H9 (cell line): Measurements from ENCODE around the gene SCD5. TPM values are rescaled to one million over a fixed set of nuclear protein-coding genes. Genes with fewer than 3 reads are reported as not detected.

ENCODE experiments used
- DNase-seq: peaks from one replicate; pipeline ENCODE4 v3.0.0-alpha.2; 2017
- H2AFZ ChIP-seq: one replicate; pipeline ENCODE4 v1.6.1; 2013; ENCODE audit warnings: mild to moderate bottlenecking, low read length, control low read depth, moderate library complexity
- H2AK5ac ChIP-seq: 2 replicates; pipeline ENCODE4 v1.6.1; 2013; ENCODE audit warnings: low read length, control low read depth, mixed read lengths; ENCODE audit not compliant: insufficient read length
- H2BK120ac ChIP-seq: one replicate; pipeline ENCODE4 v1.6.1; 2013; ENCODE audit warnings: low read depth, mild to moderate bottlenecking, low read length, control low read depth, inconsistent platforms; ENCODE audit not compliant: poor library complexity, severe bottlenecking
- H2BK12ac ChIP-seq: 2 replicates; pipeline ENCODE4 v1.6.1; 2013; ENCODE audit warnings: low read length, control low read depth, mixed read lengths, low read depth; ENCODE audit not compliant: insufficient read length
- H2BK15ac ChIP-seq: 2 replicates; pipeline ENCODE4 v1.6.1; 2013; ENCODE audit warnings: low read depth, low read length, control low read depth
- H2BK20ac ChIP-seq: one replicate; pipeline ENCODE4 v1.6.1; 2013; ENCODE audit warnings: low read depth, mild to moderate bottlenecking, low read length, control low read depth, inconsistent platforms; ENCODE audit not compliant: poor library complexity, severe bottlenecking
- H2BK5ac ChIP-seq: 2 replicates; pipeline ENCODE4 v1.6.1; 2013; ENCODE audit warnings: low read length, control low read depth, mixed read lengths; ENCODE audit not compliant: insufficient read length
- H3K14ac ChIP-seq: 2 replicates; pipeline ENCODE4 v1.6.1; 2013; ENCODE audit warnings: low read length, control low read depth; ENCODE audit not compliant: insufficient read depth
- H3K18ac ChIP-seq: 2 replicates; pipeline ENCODE4 v1.6.1; 2013; ENCODE audit warnings: low read depth, mild to moderate bottlenecking, mixed read lengths, low read length, control low read depth; ENCODE audit not compliant: insufficient read length
- H3K23ac ChIP-seq: 2 replicates; pipeline ENCODE4 v1.6.1; 2013; ENCODE audit warnings: low read length, control low read depth, mixed read lengths, low read depth; ENCODE audit not compliant: insufficient read length
- H3K23me2 ChIP-seq: 2 replicates; pipeline ENCODE4 v1.6.1; 2013; ENCODE audit warnings: low read depth, mild to moderate bottlenecking, mixed read lengths, low read length, control low read depth; ENCODE audit not compliant: insufficient read length, poor library complexity, severe bottlenecking
- H3K27ac ChIP-seq: 2 replicates; pipeline ENCODE4 v1.5.1; 2013; ENCODE audit warnings: low read length, control low read depth, mixed read lengths, low read depth; ENCODE audit not compliant: insufficient read length
- H3K27me3 ChIP-seq: 2 replicates; pipeline ENCODE4 v1.6.1; 2013; ENCODE audit warnings: low read length, control low read depth, inconsistent platforms; ENCODE audit not compliant: insufficient read depth
- H3K4ac ChIP-seq: 2 replicates; pipeline ENCODE4 v1.6.1; 2013; ENCODE audit warnings: low read depth, mild to moderate bottlenecking, control low read depth, inconsistent platforms, low read length, moderate library complexity
- H3K4me1 ChIP-seq: 2 replicates; pipeline ENCODE4 v1.6.1; 2013; ENCODE audit warnings: low read length, control low read depth, inconsistent platforms; ENCODE audit not compliant: insufficient read depth
- H3K4me2 ChIP-seq: 2 replicates; pipeline ENCODE4 v1.6.1; 2013; ENCODE audit warnings: low read length, control low read depth, mixed read lengths; ENCODE audit not compliant: insufficient read length, insufficient read depth
- H3K56ac ChIP-seq: 2 replicates; pipeline ENCODE4 v1.6.1; 2013; ENCODE audit warnings: low read depth, mild to moderate bottlenecking, mixed read lengths, low read length, control low read depth; ENCODE audit not compliant: insufficient read length
- H3K79me1 ChIP-seq: 2 replicates; pipeline ENCODE4 v1.6.1; 2013; ENCODE audit warnings: low read depth, mild to moderate bottlenecking, moderate library complexity, low read length, control low read depth, inconsistent platforms; ENCODE audit not compliant: insufficient read depth, poor library complexity, severe bottlenecking
- H3K79me2 ChIP-seq: 2 replicates; pipeline ENCODE4 v1.6.1; 2013; ENCODE audit warnings: low read length, control low read depth, inconsistent platforms; ENCODE audit not compliant: insufficient read depth
- H3K9ac ChIP-seq: 2 replicates; pipeline ENCODE4 v1.6.1; 2013; ENCODE audit warnings: low read length, control low read depth, mixed read lengths; ENCODE audit not compliant: insufficient read length; ENCODE audit errors: extremely low read depth
- H3K9me3 ChIP-seq: one replicate; pipeline ENCODE4 v1.6.1; 2013; ENCODE audit warnings: low read depth, low read length, inconsistent platforms; ENCODE audit not compliant: control insufficient read depth
- H3T11ph ChIP-seq: one replicate; pipeline ENCODE4 v1.6.1; 2013; ENCODE audit warnings: mild to moderate bottlenecking, low read length, control low read depth, inconsistent platforms
- H4K20me1 ChIP-seq: one replicate; pipeline ENCODE4 v1.6.1; 2013; ENCODE audit not compliant: control insufficient read depth, insufficient read length, insufficient read depth
- H4K5ac ChIP-seq: 2 replicates; pipeline ENCODE4 v1.6.1; 2013; ENCODE audit warnings: low read depth, mild to moderate bottlenecking, mixed read lengths, low read length, control low read depth; ENCODE audit not compliant: insufficient read length
- H4K8ac ChIP-seq: replicated peaks from 2 replicates; pipeline ENCODE4 v1.6.1; 2013; ENCODE audit warnings: low read length, control low read depth, mixed read lengths, low read depth; ENCODE audit not compliant: insufficient read length
- H4K91ac ChIP-seq: 2 replicates; pipeline ENCODE4 v1.6.1; 2013; ENCODE audit warnings: low read depth, mild to moderate bottlenecking, moderate library complexity, mixed read lengths, low read length, control low read depth; ENCODE audit not compliant: insufficient read length
- H3K27ac Mint-ChIP-seq, 3 experiments: 2 replicates in 2 of 3; 3 replicates in 1 of 3; pipeline ENCODE4 v1.8.0; 2020 to 2021; ENCODE audit warnings: mixed read lengths in 3 of 3, mild to moderate bottlenecking in 1 of 3, moderate library complexity in 1 of 3
- H3K27me3 Mint-ChIP-seq: 2 replicates; pipeline ENCODE4 v1.8.0; 2021; ENCODE audit warnings: low read depth, mild to moderate bottlenecking, moderate library complexity, mixed read lengths
- H3K36me3 Mint-ChIP-seq, 3 experiments: 2 replicates in 2 of 3; 3 replicates in 1 of 3; pipeline ENCODE4 v1.8.0; 2020 to 2021; ENCODE audit warnings: low read depth in 3 of 3, mixed read lengths in 3 of 3; ENCODE audit not compliant: insufficient read depth in 1 of 3
- H3K4me1 Mint-ChIP-seq, 2 experiments: 2 replicates each; pipeline ENCODE4 v1.8.0; 2020; ENCODE audit warnings: mixed read lengths in 2 of 2
- H3K4me3 Mint-ChIP-seq, 2 experiments: 2 replicates in 1 of 2; 3 replicates in 1 of 2; pipeline ENCODE4 v1.8.0; 2020 to 2021; ENCODE audit warnings: mild to moderate bottlenecking in 2 of 2, mixed read lengths in 2 of 2, moderate library complexity in 1 of 2
- H3K9me3 Mint-ChIP-seq, 2 experiments: 2 replicates in 1 of 2; 3 replicates in 1 of 2; pipeline ENCODE4 v1.8.0; 2020; ENCODE audit warnings: mild to moderate bottlenecking in 2 of 2, mixed read lengths in 2 of 2, moderate library complexity in 1 of 2
- CTCF ChIP-seq: fragments of 200-600 bp; sonication (generic); conservative IDR thresholded peaks from 3 replicates; pipeline ENCODE4 v1.8.0; 2021; ENCODE audit warnings: antibody characterized with exemption, mild to moderate bottlenecking
- WGBS: extraction: QIAGEN DNeasy Blood & Tissue Kit; methylation state at CpG from one replicate; pipeline ENCODE4 v1.1.7; 2013; ENCODE audit warnings: missing lambda C conversion rate, low lambda C conversion rate, mixed read lengths; ENCODE audit not compliant: insufficient read length; ENCODE audit errors: extremely low coverage; 5-methylcytosine and 5-hydroxymethylcytosine counted together
- total RNA-seq: library from RNA; stranded (reverse); gene quantifications from 2 replicates; pipeline ENCODE4 v1.2.1, GENCODE V29; 2021

Gene SCD5
- total RNA-seq, 1 experiment from 2014 or later, result 0.68 TPM

GRCh38 chr4:82606622-82607021 lies 192.0 kb downstream of the SCD5 start:
- Histone ChIP-seq H4K8ac (no peak overlapping the region), H2BK15ac (no peak overlapping the region), H3K56ac (no peak overlapping the region), H4K20me1 (no peaks in the 10 kb centered on the region), H4K5ac (no peak overlapping the region), H3K23me2 (no peaks in the 10 kb centered on the region), H3K14ac (no peak overlapping the region), H3K27ac (no peak overlapping the region), H2BK12ac (no peak overlapping the region), H3K4ac (no peak overlapping the region), H2BK5ac (no peak overlapping the region), H3T11ph (no peak overlapping the region), H2BK120ac (no peak overlapping the region), H2AFZ (no peak overlapping the region), H3K4me1 (no peaks in the 10 kb centered on the region), H3K79me1 (no peaks in the 10 kb centered on the region), H3K79me2 (no peaks in the 10 kb centered on the region), H3K9me3 (no peaks in the 10 kb centered on the region), H3K4me2 (no peak overlapping the region), H3K18ac (no peak overlapping the region), H3K27me3 (no peaks in the 10 kb centered on the region), H3K9ac (no peak overlapping the region), H2BK20ac (no peak overlapping the region), H4K91ac (no peak overlapping the region), H3K23ac (no peak overlapping the region), H2AK5ac (no peak overlapping the region)
- no peak overlapping the region for H3K4me3 Mint-ChIP-seq
- no peak for TF ChIP-seq CTCF
- WGBS, result no CpG with 5 or more reads among the region's 7 CpGs
- no peaks in the 10 kb centered on the region for H3K36me3 Mint-ChIP-seq
- H3K27ac Mint-ChIP-seq, result no peak overlapping the region
- no peaks in the 10 kb centered on the region for H3K27me3 Mint-ChIP-seq
- no peak for DNase-seq
- no peaks in the 10 kb centered on the region for H3K9me3 Mint-ChIP-seq
- H3K4me1 Mint-ChIP-seq, result peaks cover 4 to 7% of the 10 kb centered on the region in 2 experiments
